GM12865 (cell line): ENCODE data around the gene DPEP2.

Experiments
- DNase-seq: peaks from one replicate; pipeline ENCODE4 v3.0.0; 2010; ENCODE audit warnings: low read depth
- H3K4me3 ChIP-seq: 2 replicates; pipeline ENCODE4 v1.5.1; 2011; ENCODE audit warnings: mild to moderate bottlenecking, low read depth, low read length, control low read depth
- CTCF ChIP-seq: IDR thresholded peaks from 2 replicates; pipeline ENCODE4 v1.5.1; 2011; ENCODE audit warnings: low read length, control low read depth, low read depth, inconsistent platforms; ENCODE audit not compliant: insufficient read depth; ENCODE audit errors: missing control alignments

Gene DPEP2

GRCh38 chr16:67971111-67971510, 28.2 kb downstream of the DPEP2 start:
- no peak overlapping the region for H3K4me3 ChIP-seq
- DNase-seq, result no peak
- no peak for TF ChIP-seq CTCF

GRCh38 chr16:67969254-67970039, 29.8 kb downstream of the DPEP2 start:
- no peak for TF ChIP-seq CTCF
- no peak for DNase-seq
- H3K4me3 ChIP-seq, result peak overlapping the region; percentile 71

- DNase-seq, result peak; percentile 93
- H3K4me3 ChIP-seq, result peak within 1 kb of the TSS; percentile 71
- TF ChIP-seq CTCF, result no peak
These were observed 30.7 kb downstream of the DPEP2 start, which contains the start of gene SLC12A4 for GRCh38 chr16:67968400-67969253. TSS of gene SLC12A4 (minus strand) at chr16:67968637. CDS start at chr16:67968553, 84 bp downstream.

- TF ChIP-seq CTCF, result no peak
- peak; percentile 43 for DNase-seq
- H3K4me3 ChIP-seq, result peak overlapping the region; percentile 71
These were observed 31.3 kb downstream of the DPEP2 start for GRCh38 chr16:67967958-67968399.

GRCh38 chr16:67967183-67967957, 31.9 kb downstream of the DPEP2 start:
- DNase-seq, result peak; percentile 55
- TF ChIP-seq CTCF, result no peak
- peak overlapping the region; percentile 71 for H3K4me3 ChIP-seq

GRCh38 chr16:67966549-67967182, 32.6 kb downstream of the DPEP2 start:
- DNase-seq, result no peak
- no peak for TF ChIP-seq CTCF
- peak overlapping the region; percentile 71 for H3K4me3 ChIP-seq
